ENCODE results near the gene MRPL55. TPM values are rescaled to one million over a fixed set of nuclear protein-coding genes. Genes with fewer than 3 reads are reported as not detected.

The MRPL55 gene
- total RNA-seq, 1 donor from 2014 or later, result 73.5 TPM

DNA sequence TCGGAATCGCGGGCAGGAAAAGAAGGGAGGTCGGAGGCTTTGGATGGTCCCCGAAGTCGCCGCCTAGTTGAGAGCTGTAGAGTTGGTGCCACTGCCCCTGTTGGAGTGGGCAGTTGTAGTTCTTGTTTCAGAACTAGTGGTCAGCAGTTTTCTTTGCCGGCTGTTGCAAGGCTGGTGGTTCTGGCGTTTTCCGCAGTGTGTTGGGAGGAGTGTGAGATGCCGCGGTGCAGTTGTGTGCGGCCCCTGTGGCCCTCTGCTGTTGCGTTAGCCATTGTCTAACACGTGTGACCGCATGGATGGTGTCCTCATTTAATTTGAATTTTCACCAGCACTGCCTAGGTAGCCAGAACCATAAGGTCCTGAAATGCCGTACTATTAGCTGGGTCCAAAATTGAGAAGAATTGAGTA lies 25.2 kb downstream of the MRPL55 start:
- Histone ChIP-seq H3K4me3 (ENCODE audit: low read depth, low read length) (peak overlapping the region; percentile 97), H3K36me3 (ENCODE audit: control insufficient read depth, insufficient read depth, low read length) (no peaks in the 10 kb centered on the region), H3K27me3 (ENCODE audit: control insufficient read depth, insufficient read depth, low read length) (no peaks in the 10 kb centered on the region)
- DNase-seq (ENCODE audit: low read depth), result no peak
- TF ChIP-seq CTCF (IDR thresholded peaks at IDR 0.05; ENCODE audit: insufficient read depth, low read length, poor library complexity, severe bottlenecking), result no peak

DNA sequence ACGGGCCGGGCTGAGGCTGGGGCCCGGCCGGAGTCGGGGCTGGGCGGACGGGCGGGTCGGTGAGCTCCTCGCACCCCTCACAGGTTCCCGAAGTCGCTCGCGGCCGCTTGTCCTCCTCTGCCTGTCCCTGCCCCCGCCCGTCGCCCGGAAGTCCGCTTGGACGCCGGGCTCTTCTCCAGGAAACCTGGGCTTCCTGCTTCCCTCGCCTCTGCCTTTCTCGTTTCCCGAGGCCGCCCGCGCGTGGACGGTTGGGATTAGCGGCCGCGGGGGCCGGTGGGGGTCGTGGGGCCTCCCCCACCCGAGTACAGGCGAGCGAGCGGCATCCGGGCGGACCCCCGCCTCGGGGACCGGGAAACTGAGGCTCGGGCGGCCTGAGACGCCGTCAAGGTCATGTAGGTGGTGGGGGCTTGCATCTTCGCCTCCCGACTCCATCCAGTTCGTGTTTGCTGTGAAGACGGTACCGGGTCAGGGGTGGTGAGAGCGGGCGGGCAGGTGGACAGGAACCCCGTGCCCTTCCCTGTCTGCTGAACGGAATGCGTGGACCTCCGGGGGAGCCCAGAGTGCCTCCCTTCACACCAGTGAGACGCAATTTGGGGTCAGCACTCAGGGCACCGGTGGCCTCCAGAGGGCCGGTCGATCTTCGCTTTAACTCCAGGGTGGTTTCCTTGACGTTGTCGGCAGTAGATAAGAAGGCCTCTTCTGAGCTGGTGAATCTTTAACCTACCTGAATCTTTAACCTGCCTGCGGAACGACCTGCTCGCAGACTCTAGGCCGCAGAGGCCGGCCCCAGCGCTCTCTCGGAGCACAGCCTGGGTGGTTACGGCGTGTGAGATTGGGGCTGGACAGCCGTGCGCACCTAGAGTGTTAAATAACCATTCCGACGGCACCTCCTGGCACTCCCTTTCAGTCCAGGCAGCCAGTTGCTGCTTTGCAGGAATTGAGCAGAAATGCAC lies 25.9 kb downstream of the MRPL55 start:
- TF ChIP-seq CTCF (IDR thresholded peaks at IDR 0.05; ENCODE audit: insufficient read depth, low read length, poor library complexity, severe bottlenecking), result no peak
- H3K27me3 ChIP-seq (ENCODE audit: control insufficient read depth, insufficient read depth, low read length), result no peaks in the 10 kb centered on the region
- no peak for DNase-seq (ENCODE audit: low read depth)

DNA sequence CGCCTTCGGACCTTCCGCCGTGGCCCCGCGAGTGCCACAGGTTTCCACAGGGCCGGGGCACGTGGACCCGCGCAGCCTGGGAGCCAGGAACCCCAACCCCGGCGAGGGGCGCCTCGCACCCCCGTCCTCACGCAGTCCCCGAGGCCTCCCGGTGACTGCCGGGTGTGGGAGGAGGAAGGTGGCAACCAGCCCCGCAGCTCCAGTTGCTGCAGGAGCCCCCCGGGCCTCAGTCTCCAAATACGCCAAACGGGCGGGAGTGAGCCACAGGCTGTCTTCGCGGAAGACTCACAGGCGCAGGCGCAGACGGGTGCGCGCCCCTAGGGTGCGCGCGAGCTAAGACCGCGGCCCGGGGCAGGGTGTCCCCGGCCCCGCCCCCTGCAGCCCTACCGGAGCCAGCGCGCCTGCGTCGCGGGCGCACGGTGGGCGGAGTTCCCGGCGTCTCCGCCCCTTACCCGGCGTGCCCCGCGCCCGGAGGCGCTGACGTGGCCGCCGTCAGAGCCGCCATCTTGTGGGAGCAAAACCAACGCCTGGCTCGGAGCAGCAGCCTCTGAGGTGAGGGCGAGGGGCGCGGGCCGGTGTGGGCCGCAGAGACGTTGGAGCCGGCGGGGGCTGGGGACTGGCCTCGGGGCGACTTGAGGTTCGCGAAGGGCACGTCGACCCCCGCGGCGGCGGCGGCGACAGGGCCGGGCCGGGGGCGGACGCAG lies 26.7 kb downstream of the MRPL55 start, which contains the start of gene ARF1:
Gene ARF1, plus strand, starts transcription at position 495 of the 704 bp plus-strand sequence. CDS start 14,407 bp downstream, outside the sequence.
- peak; percentile 58 for DNase-seq (ENCODE audit: low read depth)
- Histone ChIP-seq H3K36me3 (ENCODE audit: control insufficient read depth, insufficient read depth, low read length) (no peaks in the 10 kb centered on the region), H3K27me3 (ENCODE audit: control insufficient read depth, insufficient read depth, low read length) (no peaks in the 10 kb centered on the region), H3K4me3 (ENCODE audit: low read depth, low read length) (peak within 1 kb of the TSS; percentile 97)
- no peak for TF ChIP-seq CTCF (IDR thresholded peaks at IDR 0.05; ENCODE audit: insufficient read depth, low read length, poor library complexity, severe bottlenecking)

More for the DNA sequence above, 25.9 kb downstream of the MRPL55 start:
- H3K36me3 ChIP-seq (ENCODE audit: control insufficient read depth, insufficient read depth, low read length), result no peaks in the 10 kb centered on the region
- H3K4me3 ChIP-seq (ENCODE audit: low read depth, low read length), result peak overlapping the region; percentile 97

- no peaks in the 10 kb centered on the region for H3K27me3 ChIP-seq (ENCODE audit: control insufficient read depth, insufficient read depth, low read length)
- peak overlapping the region; percentile 85 for H3K4me3 ChIP-seq (ENCODE audit: low read depth, low read length)
- TF ChIP-seq CTCF (IDR thresholded peaks at IDR 0.05; ENCODE audit: insufficient read depth, low read length, poor library complexity, severe bottlenecking), result no peak
- DNase-seq (ENCODE audit: low read depth), result no peak
- no peaks in the 10 kb centered on the region for H3K36me3 ChIP-seq (ENCODE audit: control insufficient read depth, insufficient read depth, low read length)
These were observed 27.4 kb downstream of the MRPL55 start for GRCh38 chr1:228081578-228082213.

DNA sequence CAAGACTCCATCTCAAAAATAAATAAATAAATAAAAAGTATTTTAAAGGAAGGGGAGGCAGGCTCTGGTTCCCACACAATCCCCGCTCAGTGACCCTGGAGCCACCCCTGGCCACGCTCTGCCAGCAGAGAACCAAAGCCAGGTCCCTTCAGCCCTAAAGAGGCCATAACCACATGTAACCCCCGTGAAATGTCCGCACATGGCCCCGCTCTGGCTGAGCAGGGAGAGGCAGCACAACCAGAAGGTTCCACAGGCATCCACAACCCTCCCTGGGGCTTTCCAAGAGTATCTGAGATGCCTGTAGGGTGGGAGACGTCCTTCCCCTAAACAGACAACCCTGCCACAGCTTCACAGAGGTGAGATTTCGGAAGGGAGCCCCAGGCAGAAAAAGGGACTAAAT lies 28.0 kb downstream of the MRPL55 start:
- TF ChIP-seq CTCF (IDR thresholded peaks at IDR 0.05; ENCODE audit: insufficient read depth, low read length, poor library complexity, severe bottlenecking), result no peak
- Histone ChIP-seq H3K36me3 (ENCODE audit: control insufficient read depth, insufficient read depth, low read length) (no peaks in the 10 kb centered on the region), H3K27me3 (ENCODE audit: control insufficient read depth, insufficient read depth, low read length) (no peaks in the 10 kb centered on the region), H3K4me3 (ENCODE audit: low read depth, low read length) (peak overlapping the region; percentile 85)
- no peak for DNase-seq (ENCODE audit: low read depth)
